ENCODE results near the gene EPHA8. TPM values are rescaled to one million over a fixed set of nuclear protein-coding genes. Genes with fewer than 3 reads are reported as not detected.

Gene EPHA8
- total RNA-seq, 4 donors from 2014 or later, result not detected

GRCh38 chr1:22598736-22599135 lies 35.4 kb downstream of the EPHA8 start:
- H3K9me3 ChIP-seq, result no peaks in the 10 kb centered on the region
- TF ChIP-seq, protein P1, sequence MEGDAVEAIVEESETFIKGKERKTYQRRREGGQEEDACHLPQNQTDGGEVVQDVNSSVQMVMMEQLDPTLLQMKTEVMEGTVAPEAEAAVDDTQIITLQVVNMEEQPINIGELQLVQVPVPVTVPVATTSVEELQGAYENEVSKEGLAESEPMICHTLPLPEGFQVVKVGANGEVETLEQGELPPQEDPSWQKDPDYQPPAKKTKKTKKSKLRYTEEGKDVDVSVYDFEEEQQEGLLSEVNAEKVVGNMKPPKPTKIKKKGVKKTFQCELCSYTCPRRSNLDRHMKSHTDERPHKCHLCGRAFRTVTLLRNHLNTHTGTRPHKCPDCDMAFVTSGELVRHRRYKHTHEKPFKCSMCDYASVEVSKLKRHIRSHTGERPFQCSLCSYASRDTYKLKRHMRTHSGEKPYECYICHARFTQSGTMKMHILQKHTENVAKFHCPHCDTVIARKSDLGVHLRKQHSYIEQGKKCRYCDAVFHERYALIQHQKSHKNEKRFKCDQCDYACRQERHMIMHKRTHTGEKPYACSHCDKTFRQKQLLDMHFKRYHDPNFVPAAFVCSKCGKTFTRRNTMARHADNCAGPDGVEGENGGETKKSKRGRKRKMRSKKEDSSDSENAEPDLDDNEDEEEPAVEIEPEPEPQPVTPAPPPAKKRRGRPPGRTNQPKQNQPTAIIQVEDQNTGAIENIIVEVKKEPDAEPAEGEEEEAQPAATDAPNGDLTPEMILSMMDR (IDR thresholded peaks at IDR 0.05), result no peak
- TF ChIP-seq POLR2A (IDR thresholded peaks at IDR 0.05), result no peak
- no peak for TF ChIP-seq EP300 (IDR thresholded peaks at IDR 0.05)
- H3K27me3 ChIP-seq, result peaks cover 0 to 59% of the 10 kb centered on the region in 2 donors
- H3K27ac ChIP-seq, result no peak overlapping the region
- H3K36me3 ChIP-seq, result no peaks in the 10 kb centered on the region
- no peak overlapping the region for H3K4me3 ChIP-seq
- H3K4me1 ChIP-seq, result no peaks in the 10 kb centered on the region
- WGBS, 2 donors, result 78% methylated on average over 18 to 21 of the region's 24 CpGs
- no peak for DNase-seq (ENCODE audit: low spot score in 2 of 2)

- Histone ChIP-seq H3K9me3 (no peaks in the 10 kb centered on the region), H3K27ac (no peak overlapping the region), H3K4me1 (no peaks in the 10 kb centered on the region), H3K4me3 (no peak overlapping the region), H3K36me3 (no peaks in the 10 kb centered on the region), H3K27me3 (peaks cover 0 to 51% of the 10 kb centered on the region in 2 donors)
- 51 to 60% methylated on average over 14 to 18 of the region's 22 CpGs for WGBS, 2 donors
- DNase-seq (ENCODE audit: low spot score in 2 of 2), result no peak
- TF ChIP-seq EP300 (IDR thresholded peaks at IDR 0.05), result no peak
- TF ChIP-seq, protein P1 (IDR thresholded peaks at IDR 0.05), result no peak
- TF ChIP-seq POLR2A (IDR thresholded peaks at IDR 0.05), result no peak
These were observed 37.0 kb downstream of the EPHA8 start for GRCh38 chr1:22600071-22600816.

- H3K4me1 ChIP-seq, result no peaks in the 10 kb centered on the region
- H3K9me3 ChIP-seq, result no peaks in the 10 kb centered on the region
- H3K27ac ChIP-seq, result no peak overlapping the region
- DNase-seq (ENCODE audit: low spot score in 2 of 2), result no peak
- 86 to 87% methylated on average over 25 to 33 of the region's 39 CpGs for WGBS, 2 donors
- peaks cover 0 to 55% of the 10 kb centered on the region in 2 donors for H3K27me3 ChIP-seq
- no peaks in the 10 kb centered on the region for H3K36me3 ChIP-seq
- TF ChIP-seq POLR2A (IDR thresholded peaks at IDR 0.05) (no peak), EP300 (IDR thresholded peaks at IDR 0.05) (no peak)
- TF ChIP-seq, protein P1 (IDR thresholded peaks at IDR 0.05), result no peak
- no peak overlapping the region for H3K4me3 ChIP-seq
These were observed 37.7 kb downstream of the EPHA8 start for GRCh38 chr1:22600817-22601605.

DNA sequence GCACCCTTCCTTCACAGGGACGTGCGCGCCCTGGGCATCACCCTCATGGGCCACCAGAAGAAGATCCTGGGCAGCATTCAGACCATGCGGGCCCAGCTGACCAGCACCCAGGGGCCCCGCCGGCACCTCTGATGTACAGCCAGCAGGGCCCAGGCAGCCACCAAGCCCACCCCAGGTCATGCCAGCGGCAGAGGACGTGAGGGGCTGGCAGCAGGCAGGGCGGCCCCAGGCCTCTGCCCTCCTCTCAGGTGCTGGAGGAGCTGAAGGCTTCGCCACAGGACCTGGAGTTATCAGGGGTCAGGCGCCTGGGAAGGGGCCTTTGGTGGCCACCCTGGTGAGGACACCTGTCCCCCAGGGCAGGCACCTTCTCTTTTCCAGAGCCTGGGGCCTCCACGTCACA lies 38.3 kb downstream of the EPHA8 start:
- H3K27me3 ChIP-seq, result peaks cover 0 to 60% of the 10 kb centered on the region in 2 donors
- WGBS, 2 donors, result 92 to 95% methylated on average over 4 to 8 of the region's 12 CpGs
- DNase-seq (ENCODE audit: low spot score in 2 of 2), result no peak

More for the DNA sequence above, 38.3 kb downstream of the EPHA8 start:
- H3K4me3 ChIP-seq, result no peak overlapping the region
- TF ChIP-seq POLR2A (IDR thresholded peaks at IDR 0.05) (no peak), EP300 (IDR thresholded peaks at IDR 0.05) (no peak)
- TF ChIP-seq, protein P1 (IDR thresholded peaks at IDR 0.05), result no peak
- no peak overlapping the region for H3K27ac ChIP-seq
- no peaks in the 10 kb centered on the region for H3K9me3 ChIP-seq
- no peaks in the 10 kb centered on the region for H3K36me3 ChIP-seq
- H3K4me1 ChIP-seq, result no peaks in the 10 kb centered on the region

Data from tibial nerve (tissue), 4 donors.